Kidney glomerular epithelial cell (primary cell): ENCODE data around the gene LVRN.
A peak's percentile ranks its signal among the peaks of the same experiment; 100 is the strongest.
"Not testable (repeated sequence)": the region's sequence is repeated elsewhere in the genome, so short reads cannot be mapped to it uniquely, and the experiment has no call there.

Experiments
- DNase-seq: peaks from one replicate; lab custom pipeline; 2025; lab: John Stamatoyannopoulos, UW

Gene LVRN, protein sequence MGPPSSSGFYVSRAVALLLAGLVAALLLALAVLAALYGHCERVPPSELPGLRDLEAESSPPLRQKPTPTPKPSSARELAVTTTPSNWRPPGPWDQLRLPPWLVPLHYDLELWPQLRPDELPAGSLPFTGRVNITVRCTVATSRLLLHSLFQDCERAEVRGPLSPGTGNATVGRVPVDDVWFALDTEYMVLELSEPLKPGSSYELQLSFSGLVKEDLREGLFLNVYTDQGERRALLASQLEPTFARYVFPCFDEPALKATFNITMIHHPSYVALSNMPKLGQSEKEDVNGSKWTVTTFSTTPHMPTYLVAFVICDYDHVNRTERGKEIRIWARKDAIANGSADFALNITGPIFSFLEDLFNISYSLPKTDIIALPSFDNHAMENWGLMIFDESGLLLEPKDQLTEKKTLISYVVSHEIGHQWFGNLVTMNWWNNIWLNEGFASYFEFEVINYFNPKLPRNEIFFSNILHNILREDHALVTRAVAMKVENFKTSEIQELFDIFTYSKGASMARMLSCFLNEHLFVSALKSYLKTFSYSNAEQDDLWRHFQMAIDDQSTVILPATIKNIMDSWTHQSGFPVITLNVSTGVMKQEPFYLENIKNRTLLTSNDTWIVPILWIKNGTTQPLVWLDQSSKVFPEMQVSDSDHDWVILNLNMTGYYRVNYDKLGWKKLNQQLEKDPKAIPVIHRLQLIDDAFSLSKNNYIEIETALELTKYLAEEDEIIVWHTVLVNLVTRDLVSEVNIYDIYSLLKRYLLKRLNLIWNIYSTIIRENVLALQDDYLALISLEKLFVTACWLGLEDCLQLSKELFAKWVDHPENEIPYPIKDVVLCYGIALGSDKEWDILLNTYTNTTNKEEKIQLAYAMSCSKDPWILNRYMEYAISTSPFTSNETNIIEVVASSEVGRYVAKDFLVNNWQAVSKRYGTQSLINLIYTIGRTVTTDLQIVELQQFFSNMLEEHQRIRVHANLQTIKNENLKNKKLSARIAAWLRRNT

DNA sequence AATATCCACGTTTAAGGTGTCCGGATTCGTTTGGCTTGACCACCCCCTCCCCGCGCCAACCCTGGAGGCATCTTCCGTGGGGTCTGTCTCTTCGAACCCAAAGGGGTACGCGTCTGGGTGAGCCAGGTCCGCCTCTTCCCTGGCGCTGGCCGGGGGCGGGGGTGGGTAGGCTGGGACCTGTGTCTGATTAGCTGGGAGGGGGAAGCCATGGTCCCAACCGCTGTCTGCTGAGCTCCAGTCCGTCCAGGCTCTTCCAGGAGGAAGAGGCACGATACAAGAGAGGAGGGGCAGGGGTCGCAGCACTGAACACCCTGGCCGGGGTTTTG, at the start of gene LVRN:
TSS of gene LVRN (plus strand) at position 237 of the 326 bp plus-strand sequence. CDS start 143 bp downstream, outside the sequence.
- DNase-seq = no peak

DNA sequence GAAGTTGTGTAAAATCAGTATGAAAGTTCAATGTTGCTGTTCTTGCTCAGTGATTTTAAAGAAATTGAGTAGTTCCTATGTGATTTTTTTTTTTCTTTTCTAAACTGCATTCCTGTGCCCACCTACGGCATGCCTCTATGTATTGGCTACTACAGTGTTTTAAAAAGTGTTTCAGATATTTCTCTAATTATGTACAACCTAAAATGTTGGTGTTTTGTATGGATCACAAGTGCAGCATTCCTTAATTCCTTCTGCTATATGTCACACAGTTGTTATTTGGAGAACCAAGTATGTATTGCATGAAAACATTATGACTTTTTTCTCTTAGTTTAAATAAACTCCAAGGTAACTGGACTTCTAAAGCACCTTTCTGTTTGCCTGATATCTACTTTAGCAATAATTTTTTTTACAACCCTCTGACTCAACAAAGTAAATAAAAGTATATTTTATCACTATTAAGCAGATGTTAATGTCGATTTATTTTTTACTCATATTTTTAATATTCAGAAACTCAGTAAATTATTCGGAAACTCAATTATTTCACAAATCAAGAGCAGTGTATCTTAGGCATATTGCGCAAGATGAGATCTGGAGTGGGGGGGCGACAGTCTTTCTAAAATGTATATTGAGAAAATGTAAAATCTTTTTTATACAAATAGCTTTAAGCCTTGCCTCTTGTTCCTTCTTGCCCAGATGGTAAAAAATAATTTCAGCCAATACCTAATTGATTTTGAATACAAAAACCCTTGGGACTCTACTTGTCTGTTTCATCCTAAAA, 48.5 kb upstream of the LVRN start:
- DNase-seq = not testable (repeated sequence)

DNA sequence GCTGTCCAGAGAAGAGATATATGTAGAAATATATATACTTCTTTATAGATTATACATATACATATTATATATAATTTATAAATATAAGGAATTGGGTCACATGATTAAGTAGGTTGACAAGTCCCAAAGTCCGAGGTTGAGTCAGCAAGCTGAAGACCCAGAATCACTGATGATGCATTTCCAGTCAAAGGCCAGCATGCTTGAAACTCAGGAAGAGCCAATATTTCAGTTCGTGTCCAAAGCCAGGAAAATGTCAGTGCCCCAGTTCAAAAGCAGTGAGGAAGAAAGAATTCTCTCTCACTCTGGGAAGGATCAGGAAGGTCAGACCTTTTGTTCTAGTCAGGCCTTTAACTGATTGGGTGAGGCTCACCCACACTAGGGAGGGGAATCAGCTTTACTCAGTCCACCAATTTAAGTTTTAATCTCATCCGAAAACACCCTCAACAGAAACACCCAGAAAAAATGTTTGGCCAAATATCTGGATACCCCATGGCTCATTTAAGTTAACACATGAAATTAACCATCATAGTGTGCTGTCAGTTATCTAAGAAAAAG, 42.0 kb upstream of the LVRN start:
- DNase-seq = no peak

DNA sequence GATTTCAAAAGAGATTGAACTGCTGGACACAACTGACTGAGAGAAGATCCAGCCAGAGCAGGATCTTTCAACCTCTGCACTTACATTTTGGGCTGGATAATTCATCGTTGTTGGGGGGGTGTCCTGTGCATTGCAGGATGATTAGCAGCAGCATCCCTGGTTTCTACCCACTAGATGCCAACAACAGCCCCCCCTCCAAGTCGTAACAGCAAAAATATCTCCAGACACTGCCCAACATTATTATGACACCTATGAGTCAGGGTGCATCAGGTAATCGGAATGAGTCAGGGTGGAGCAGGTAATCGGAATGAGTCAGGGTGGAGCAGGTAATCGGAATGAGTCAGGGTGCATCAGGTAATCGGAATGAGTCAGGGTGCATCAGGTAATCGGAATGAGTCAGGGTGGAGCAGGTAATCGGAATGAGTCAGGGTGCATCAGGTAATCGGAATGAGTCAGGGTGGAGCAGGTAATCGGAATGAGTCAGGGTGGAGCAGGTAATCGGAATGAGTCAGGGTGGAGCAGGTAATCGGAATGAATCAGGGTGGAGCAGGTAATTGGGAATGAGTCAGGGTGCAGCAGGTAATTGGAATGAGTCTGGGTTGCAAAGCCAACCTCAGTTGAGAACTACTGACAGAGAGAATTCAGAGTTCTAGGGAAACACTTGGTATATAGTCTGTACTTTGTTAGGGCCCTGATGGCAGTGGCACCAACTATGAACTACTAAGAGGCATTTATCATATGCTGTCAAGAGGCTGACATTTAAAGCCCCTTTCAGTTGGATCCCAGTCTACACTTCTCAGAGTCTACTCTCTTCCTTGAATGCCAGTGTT, 33.5 kb upstream of the LVRN start:
- DNase-seq = not testable (repeated sequence)

DNA sequence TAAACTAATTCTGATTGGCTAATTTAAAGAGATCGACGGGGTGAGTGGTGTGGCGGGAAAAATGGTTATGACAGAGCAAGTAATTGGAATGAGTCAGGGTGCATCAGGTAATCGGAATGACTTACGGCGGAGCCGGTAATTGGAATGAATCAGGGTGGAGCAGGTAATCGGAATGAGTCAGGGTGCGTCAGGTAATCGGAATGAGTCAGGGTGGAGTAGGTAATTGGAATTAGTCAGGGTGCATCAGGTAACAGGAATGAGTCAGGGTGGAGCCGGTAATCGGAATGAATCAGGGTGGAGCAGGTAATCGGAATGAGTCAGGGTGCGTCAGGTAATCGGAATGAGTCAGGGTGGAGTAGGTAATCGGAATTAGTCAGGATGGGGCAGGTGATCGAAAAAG, 32.1 kb upstream of the LVRN start:
- DNase-seq = not testable (repeated sequence)

DNA sequence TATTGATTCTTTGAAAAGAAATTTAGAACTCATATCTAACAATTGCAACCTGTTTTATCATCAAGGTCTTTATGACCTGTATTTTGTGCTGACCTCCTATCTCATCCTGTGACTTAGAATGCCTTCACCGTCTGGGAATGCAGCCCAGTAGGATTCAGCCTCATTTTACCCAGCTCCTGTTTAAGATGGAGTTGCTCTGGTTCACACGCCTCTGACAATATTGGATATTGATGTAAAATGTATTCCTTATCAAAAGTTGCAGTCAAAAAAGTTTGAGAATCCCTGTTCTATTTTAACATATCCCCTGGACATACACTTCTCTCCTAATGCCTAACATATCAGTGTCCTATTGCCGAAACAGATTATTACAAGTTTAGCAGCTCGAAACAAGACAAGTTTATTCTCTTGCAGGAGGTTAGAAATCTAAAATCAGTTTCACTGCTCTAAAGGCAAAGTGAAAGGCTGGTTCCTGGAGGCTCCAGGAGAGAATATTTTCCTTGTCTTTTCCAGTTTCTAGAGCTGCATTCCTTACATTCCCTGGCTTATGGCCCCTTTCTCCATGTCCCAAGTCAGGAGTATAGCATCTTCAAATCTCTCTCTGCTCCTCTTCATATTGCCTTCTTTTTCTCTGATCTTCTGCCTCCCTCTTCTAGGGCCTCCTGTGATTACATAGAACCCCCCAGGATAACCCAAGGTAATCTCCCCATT, 31.5 kb upstream of the LVRN start:
- DNase-seq = no peak

DNA sequence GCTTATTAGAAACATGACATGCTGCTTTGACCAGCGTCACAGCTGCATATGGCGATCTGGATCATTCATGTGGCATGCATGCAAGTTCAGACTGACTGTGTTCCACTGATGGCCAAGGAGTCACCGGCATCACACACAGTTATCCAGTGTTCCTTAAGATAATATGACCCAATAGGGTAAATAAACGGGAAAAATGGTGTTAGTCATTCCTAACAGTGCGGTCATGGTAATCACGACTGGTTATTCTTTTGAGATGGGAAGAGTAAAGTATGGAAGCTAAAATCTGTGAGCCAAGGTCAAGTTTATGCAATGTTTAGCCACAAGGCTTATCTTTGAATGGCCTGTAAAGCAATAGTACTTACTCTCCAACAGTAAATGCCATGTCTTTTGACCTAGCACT, 29.3 kb upstream of the LVRN start:
- DNase-seq = no peak

DNA sequence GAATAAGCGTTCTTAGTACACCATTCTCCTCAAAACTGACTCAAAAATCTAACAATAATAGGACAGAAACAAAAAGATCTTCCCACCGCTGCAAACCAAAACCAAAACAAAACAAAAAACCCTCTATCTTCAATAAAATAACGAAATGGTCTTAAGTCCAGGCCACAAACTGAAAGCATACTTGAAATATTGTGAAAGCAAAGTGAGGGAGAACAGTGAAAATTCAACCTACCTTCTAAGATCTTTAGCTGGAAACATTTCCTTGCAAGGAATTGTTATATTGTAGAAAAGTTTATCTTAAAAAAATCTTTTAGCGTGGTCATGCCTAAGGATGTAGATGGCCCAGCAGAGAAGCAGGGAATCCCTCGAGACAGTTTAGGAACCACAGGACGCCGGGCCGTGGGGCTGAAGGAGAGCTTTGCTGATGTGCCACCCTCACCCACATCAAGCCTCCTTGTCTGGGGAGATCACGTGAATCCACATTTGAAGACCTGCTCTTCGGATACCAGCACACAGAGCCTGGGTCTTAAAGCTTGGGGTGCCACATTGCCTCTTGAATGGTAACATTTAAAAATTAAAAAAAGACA, 27.8 kb upstream of the LVRN start:
- DNase-seq = no peak

DNA sequence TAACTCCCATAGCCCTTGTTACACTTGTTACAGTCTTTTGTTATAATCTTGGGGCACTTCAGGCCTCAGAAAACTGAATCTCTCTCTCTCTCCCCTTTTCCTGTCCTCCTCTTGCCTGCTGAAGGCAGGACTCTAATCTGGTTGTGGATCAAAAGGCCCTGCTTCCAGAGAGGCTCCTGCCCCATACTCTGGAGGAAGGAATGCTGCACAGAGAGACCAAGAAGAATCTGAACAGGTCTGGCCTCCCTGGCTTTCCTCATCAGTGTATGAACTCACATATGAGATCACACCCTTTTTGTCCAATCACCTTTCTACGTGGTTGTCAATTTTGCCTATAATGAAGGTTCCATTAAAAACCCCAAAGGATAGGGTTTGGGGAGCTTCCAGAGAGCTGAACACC, 26.2 kb upstream of the LVRN start:
- no peak for DNase-seq

DNA sequence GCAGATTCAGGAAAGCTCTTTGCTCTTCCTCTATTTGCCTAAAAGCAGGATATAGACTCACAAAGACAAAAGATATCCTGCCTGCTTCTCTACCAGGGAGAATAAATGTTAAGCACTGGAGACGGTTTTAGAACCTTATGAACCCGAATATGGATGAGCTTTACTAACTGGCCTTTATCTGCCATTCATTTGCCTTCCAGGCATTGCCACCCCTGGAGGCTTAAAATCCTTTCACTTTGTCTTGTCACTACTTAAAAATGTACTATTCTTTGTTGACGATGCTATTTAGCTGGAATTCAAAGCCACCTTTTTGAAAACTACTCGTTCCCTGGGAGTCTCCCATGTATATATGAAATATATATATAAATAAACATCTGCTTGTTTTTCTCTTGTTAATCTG, 23.2 kb upstream of the LVRN start:
- DNase-seq = no peak

DNA sequence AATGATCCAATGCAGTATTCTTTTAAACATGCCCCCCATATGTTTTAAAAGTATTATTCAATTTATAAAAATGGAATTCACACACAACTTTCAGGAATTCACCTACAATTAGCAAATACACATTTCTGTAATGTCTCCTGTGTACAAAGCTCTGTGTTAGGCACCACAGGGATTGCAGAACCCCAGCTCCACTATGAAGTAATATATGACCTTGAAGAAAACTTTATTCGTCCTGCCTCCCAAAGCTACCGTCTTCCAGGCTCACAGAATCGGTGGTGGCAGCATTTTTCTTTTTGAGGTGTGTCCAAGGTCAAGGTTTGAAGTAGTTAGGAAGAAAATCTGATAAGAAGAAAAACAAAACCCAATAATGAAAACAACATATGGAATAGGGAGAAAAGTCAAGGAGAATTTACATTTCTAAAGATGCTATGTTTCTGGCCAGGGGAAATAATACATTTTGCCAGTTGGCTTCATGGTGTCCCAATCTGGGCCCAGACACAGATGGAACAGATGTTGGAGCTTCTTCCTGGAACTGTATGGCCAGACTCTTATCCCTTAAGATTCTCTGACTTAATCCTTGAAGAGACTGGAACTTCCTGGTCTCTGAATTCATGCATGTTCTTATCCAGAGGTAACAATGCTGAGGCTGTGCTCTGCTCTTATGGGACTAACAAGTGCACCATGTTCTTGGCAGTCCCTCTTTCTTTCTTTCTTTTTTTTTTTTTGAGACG, 22.0 kb upstream of the LVRN start:
- DNase-seq = no peak

DNA sequence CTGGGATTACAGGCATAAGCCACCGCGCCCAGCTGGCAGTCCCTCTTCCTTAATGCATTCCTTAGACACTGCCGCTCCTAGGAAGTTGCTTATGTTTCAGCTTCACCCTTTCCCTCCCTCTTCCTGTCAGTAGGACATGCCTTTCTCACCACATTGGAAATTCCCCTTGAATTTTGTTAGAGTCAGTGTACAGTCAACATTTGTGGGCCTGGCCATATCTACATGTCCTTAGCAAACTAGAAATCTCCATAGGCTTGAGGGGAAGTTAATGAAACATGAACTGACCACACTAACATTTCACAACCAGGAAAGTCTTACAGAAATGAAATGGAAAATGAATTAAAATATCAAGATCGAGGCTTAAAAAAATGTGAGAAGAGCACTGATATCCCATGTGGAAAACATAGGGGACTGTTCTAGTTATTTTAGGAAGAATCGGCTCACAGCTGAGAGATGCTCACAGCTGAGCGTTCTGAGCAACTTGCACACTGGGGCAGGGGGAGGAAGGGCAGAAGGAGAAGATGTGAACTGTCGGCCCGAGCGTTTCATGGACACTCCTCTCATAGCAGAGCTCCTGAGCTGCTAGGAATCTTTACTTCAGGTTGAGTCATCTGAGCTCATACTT, 21.1 kb upstream of the LVRN start:
- peak; percentile 53 for DNase-seq

DNA sequence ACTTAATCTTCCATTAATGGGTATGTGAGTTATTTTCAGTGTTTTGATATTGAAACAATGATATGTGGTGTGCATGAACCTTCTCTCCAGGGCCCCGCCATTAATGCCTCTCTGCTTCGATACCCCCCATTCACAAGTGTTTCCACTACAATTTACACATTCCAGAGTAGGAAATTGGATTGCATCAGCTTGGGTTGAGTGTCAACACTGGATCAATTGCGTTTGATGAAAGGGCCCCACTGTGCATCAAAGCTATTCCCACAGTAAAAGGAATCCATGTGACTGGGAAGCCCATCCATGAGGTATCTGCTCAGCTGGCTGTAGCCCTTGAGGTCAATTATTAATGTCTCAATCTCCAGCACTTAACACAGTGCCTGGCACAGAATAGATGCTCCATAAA, 17.8 kb upstream of the LVRN start:
- no peak for DNase-seq

DNA sequence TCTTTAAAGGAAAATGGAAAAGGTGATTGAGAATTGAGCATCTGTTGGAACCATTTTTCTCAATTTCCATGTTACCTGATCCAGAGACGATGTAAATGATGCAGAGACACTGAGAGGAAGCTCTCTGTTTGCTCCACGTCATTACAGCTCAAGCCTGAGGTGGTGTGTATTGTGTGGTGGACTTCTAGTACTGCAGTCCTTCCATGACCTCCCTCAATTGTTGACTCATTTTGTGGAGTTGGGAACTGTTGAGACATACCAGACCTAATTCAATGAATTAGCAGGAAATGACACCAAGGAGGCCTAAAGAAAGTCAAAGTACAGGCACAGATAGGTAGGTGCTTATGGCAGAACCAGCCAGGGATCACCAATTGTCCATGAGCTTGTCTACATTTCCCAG, 15.6 kb upstream of the LVRN start:
- DNase-seq = no peak

DNA sequence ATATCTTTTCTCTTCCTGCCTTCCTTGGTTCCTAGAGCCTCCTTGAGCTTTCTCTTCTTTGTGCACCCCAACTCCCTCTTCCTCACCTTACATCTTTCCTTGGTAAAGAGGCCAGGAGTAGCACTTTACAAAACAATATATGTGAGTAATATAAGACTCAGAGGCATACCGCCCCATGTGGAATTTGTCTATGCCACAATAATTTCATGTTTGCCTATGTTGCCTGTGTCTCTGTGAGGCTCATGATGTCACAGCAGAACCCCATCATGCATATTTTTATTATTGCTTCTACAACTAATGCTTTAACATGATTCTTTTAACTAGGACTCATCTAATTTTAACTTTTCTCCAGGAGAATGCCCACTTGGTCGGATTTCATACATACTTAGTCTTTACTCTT, 15.0 kb upstream of the LVRN start:
- no peak for DNase-seq

DNA sequence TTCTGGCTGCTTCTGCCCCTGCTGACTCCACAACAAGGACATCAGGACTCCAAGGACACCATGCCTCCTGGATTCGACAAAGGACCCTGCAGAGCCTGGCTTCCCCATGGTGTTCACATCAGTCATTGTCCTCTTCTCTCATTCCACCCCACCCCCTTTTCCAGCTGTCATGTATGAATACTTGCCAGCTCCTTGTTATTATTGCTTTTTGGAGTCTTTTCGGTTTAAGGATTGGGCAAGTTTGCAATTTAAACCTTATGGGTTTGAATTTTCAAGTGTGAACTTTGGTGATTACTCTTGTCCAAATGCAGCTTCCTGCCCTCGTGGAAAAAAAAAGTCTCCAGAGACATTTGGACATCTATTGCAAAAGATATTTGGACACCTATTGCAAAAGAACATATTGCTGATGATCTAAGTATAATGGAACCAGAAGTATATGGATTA, 14.2 kb upstream of the LVRN start:
- no peak for DNase-seq

DNA sequence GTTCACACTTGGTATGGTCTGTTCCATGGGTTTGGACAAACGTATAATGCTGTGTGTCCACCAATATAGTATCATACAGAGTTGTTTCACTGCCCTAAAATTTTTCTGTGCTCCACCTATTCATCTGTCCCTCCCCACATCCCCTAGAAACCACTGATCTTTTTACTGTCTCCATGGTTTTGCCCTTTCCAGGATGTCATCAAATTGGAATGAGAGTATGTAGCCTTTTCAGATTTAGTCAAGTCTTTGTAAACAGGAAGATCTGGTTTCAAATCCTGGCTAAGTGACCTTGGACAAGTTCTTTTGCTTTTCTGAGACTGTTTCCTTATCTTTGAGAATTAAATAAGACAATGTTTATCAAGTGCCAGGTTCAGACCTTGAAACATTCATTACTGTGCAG, 13.2 kb upstream of the LVRN start:
- no peak for DNase-seq

DNA sequence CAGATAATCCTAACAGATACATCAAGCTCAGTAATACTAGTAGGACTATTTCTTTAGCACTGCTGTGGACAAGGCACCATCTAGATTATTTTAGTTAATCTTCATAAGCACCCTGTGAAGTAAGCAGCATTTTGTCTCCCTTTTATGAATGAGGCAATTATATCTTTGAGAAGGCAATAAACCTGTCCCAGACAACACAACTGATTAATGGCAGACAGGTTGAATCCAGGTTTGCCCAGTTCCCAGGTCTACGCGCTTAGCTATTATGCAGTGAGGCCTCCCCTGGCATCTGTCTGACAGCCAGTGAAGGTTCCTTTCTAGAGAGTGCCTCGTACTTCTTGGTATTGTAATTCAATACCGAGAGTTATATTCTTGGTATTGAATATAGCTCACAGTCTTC, 9.7 kb upstream of the LVRN start:
- DNase-seq = no peak

DNA sequence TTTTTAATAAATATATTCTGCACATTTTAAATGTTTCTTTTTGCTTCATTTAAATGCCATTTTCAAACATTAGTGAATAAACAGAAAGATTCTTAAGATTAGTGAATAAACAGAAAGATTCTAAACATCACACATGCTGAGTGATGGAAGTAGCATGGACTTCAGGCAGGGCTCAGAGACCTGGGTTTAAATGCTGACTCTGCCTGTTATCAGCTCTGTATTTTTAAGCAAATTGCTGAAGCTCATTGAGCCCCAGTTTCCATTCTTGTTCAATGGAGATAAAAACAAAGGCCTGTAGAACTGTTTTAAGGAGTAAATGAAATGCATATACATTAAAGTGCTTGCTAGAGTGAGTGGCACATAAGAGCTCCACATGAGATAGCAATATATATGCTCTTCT, 8.1 kb upstream of the LVRN start:
- no peak for DNase-seq
